GM18867 (cell line): ENCODE results near the gene SUFU.
"Not testable (repeated sequence)": the region's sequence is repeated elsewhere in the genome, so short reads cannot be mapped to it uniquely, and the experiment has no call there.

ENCODE experiments used
- ATAC-seq: cut with Tn5 transposase; IDR thresholded peaks from one replicate; pipeline ENCODE4 v1.9.1; 2021; ENCODE audit warnings: mild to moderate bottlenecking, moderate library complexity; ENCODE audit not compliant: unreplicated experiment

The SUFU gene

DNA sequence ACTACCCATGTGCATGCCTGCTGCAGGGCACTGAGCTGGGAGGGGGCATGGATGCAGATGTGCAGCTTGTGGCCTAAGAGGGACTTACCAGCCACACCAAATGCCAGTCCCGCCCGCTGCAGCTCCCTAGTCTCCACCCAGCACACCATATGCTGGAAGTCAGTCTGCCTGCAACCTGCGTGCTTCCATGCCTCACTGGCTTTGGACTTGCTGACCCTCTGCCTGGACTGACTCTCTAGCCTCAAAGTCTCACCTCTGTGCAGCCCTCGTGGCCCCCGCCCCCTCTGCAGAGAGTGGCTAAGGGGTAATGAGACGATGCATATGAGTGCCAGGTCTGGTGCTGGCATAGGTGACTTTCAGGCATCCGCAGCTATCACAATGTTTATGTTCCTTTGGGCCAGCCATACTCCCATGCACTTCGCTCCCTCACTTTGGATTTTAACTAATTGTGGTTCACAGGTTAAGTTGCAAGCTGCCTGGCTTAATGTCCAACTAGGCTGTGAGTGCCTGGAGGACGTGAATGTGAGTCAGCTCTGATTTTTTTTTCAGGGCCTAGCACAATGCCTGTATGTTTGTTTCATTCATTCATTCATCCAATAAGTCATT is 162.2 kb downstream of the SUFU start:
- no peak for ATAC-seq

DNA sequence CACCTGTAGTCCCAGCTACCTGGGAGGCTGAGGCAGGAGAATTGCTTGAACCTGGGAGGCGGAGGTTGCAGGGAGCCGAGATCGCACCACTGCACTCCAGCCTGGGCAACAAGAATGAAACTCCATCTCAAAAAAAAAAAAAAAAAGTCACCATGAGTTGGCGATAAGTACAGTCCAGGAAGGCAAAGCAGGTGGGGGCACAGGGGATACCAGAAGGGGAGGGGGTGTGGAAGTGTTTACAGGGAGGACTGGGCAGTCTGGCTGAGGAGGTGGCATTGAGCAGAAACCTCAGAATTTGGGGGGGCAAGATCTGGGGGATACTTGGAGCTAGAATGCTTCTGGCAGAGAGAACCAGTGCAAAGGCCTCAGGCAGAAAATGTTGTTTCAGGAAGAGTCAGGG is 163.6 kb downstream of the SUFU start:
- ATAC-seq, result not testable (repeated sequence)

DNA sequence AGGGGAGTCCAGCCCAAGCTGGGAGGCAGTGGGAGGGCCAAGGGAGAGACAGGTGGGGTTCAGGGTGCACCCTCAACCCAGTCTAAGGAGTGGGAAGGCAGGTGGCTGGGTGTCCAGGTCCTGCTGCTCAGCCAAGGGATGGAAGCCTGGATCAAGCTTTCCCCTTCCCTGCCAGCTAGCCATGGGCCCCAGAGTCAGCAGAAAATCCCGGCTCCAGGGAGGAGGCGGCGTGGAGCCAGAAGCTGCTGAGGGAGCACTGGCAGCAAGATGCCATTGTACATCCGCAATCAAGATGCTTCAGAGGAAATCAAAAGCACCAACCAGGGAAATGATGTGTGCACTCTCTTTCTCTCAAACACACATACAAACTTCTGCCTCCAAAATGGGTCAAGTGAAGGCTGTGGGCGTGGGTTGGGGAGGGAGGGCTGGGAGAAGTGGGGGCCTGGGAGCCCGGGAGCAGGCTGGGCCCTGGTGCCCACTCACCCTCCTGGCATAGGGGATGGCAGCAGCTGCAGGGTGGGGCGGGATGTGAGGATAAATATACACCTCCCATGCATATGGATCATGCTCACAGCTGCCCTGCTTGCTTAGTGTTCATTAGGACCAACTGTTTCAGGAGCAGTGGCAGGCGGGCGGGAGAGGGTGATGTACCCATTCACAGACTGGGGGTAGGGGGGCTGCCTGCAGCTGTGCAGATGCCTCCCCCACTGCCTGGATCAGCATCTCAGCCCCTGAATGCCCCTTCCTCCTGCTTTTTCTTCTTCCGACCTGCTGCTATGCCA is 164.7 kb downstream of the SUFU start:
- no peak for ATAC-seq

DNA sequence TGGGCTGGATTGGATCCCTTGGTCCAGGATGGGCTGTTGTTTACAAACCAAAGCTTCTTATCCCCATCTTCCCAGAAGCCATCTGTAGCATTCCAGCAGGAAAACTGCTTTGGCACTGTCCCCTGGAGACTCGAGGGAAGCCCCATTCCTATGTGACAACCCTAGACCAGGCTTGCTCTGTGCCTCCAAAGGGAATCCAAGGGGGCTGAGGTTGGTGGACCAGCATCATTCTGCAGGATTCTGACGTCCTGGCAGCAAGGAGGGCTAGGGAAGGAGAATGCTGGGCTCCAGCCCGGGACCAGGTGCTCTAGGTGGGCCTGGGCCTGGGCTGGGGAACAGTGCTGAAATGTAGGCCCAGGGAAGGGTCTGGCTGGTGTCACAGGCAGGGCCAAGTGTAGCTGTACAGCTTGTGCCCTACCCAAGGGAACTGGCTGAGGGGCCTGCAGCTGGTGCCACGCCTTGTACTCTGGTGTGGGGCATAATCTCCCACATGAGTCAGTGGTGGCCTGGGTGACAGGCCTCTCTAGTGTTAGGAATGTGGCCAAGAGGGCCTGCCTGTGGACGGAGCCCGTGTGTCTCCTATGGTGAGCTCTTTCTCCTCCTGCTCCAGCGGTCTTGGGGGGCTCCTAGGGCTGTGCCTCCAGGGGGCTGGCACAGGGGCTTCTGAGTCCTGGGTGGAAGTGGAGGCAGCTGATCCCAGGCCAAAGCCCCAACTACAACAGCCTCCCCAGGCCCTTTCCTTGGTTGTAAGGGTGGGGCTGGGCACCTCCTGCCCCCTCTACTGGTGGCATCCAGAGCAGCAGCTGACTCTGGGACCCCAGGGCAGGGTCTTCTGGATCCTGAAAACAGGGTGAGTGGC is 165.7 kb downstream of the SUFU start:
- ATAC-seq, result no peak

DNA sequence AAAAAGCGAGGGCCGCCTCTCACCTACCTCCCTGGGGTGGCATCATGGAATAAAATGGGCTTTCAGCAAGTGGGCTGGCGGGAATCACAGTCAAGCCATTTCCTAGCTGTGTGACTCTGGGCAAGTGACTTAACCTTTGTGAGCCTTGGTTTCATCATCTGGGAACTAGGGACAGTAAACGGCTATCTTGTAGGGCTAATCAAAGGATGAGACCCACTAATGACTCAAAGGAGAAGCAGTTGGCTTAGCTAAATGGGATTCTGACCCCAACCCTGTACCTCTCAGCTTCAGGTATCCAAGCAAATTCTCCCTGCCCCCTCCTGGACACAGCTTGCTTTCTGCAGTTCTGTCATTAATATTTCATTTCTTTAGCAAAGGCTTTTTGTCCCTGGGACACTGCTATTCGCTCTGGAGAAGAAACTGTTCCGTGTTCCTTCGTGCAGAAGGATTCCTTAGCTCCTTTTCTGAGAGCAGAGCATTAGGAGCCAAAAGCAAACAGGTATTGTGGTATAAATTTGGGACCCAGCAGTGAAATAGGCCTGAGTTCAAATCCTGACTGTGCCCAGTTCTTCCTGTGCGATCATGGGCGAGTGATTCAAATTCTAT is 166.4 kb downstream of the SUFU start:
- no peak for ATAC-seq

DNA sequence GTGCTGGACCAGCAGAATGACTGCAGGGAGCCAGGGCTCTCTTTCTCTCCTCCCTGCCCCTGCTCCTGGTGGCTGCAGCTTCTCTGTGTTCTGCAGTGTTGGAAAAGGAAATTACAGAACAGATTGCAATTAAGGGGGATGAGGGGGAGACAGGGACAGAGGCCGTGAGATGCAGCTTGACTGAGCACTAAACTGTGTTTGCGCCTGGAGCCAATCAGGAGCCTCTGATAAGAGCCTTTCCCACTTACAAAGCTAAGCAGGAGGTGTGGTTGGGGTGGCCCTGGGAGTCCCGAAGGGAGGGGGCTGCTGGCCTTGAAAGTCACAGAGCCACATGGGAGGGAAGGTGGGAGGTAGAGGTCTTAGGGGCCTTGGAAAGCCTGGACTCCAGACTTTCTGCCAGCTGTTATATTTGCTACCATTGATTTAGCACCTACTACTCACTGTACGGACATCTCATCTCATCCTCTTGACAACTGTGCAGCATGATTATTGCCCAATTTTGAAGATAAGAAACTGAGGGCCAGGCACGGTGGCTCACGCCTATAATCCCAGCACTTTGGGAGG is 167.2 kb downstream of the SUFU start:
- no peak for ATAC-seq

DNA sequence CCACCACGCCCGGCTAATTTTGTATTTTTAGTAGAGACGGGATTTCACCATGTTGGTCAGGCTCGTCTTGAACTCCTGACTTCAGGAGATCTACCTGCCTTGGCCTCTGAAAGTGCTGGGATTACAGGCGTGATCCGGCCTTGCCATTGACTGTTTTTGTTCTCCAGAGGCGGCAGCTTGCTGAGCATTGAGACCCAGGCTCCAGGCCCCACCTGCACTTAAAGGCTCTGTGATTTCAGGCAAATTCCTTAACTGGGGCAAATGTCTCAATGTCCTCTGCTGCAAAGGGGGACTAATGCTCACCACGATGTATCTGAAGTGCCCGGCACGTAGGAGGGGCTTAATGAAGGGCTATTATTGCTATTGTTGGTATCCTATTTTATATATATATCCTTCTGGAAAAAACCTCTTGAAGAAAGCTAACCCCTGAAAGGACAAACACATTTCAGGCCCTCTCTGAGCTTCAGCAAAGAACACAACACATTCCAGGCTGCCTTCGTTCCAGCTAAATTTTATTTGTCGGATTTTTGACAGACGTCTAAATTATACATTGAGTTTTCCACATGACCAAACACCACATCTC is 169.6 kb downstream of the SUFU start:
- no peak for ATAC-seq

DNA sequence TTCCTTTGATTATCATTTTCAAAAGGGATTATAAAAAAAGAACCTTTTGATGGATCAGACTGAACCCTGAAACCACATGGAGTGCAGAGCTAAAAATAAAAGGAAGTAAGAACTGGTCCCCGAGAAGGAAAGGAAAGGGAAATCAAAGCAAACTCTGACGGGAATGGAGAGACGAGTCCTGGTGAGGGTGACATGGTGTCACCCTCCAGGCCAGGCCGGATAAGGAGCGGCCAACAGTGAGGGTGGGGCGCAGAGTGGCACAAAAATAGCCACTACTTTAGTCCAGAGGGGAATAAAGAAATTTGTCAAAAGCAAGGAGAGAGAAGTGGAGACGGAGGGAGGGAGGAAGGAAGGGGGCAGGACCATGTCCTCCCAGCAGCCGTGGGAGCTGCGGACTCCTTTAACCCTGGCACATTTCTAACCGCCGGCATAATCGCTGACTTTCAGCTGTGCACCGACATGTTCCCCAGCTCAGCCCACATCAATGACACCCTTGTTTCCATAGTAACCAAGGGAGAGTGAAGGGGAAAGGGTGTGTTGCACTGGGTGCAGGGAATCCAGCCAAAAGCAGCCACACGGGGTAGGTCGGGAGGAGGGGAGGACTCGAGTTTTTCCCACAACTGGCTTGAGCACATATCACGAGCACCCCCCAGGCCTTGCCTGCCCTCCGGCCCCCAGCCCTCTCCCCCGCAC is 170.2 kb downstream of the SUFU start:
- ATAC-seq, result no peak

DNA sequence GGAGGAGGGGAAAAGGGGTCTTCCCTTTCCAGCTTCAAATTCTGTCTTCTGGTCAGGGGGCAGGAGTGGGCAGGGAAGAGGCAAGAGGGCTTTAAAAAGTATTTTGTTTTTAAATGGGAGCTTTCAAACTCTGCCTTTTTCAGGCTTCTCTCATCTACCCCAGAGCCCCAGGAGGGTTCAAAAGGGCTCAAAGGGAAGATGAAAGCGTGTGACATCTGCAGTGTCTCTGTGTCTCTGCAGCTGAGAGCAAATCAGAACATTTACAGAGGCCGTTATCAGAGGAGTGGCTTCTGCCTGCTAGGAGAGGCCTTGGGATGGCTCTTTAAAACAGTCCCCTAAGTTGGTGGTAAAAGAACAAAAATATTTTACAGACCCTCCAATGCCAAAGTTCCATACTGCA is 170.8 kb downstream of the SUFU start:
- no peak for ATAC-seq

DNA sequence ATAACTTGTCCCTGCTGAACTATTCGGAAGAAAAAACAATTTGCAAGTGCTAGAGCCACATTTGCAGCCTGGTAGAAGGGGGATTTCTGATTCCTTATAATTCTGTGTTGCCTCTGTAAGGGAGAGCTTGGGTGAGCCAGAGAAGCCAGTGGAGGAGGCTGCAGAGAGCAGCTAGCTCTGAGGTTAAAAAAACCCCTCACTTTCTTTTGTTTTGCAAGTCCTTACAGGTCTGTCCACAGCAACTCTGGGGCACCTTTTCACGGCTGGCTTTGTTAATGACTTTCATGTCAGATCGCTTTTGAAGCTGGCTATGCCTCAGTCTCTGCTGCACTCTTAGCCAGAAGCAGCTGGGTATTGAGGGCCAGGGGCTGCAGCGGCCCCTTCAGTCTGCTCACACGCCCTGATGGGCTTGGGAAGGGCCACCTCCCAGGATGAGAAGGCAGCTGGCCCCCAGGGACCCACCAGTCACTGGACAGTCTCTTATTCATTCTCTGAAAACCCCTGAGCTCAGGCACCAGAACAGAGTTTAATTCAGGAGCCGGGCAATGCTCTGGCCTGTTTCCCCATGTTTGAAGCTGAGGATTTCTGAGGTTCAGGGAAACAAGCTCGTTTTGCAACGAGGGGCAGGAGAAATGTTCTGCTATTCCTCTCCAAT is 171.4 kb downstream of the SUFU start:
- ATAC-seq, result no peak

DNA sequence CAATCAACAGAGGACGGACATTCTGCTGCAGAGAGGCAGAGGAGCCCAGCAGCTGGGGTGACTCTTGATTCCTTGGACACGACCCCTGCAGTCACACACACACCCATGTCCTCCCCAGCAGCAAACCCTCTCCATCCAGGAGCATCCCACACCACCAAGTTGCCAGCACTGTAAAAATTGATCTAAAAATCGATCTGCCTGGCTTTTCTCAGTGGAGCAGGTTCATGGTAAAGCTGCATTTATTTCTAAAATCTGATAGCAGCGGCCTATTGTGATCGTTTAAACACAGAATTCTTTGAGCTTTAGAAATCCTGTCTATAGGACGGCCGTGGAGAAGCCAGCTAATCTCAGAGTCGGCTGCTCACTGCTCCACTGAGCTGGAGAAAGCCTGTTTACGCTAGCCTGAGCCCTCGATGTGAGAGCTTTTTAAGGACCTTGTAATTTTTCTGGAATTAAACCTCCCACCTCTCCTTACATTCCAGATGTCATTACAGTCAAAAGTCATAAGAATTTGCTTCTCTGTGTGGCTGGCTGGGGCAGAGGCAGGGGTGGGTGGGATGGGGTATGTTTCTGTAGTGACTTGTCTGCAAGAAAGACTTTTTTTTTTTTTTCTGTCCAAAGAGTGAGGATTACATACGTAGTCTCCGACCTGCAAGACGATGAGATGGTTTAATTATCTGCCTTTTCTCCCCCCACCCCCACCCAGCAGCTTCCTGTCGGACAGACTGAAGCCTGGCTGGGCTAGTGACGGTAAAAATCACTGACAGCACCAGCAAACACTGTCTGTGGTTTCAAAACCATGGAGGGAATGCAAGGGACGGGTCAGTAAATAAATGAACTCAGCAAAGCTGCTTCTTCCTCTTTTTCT is 172.1 kb downstream of the SUFU start:
- no peak for ATAC-seq

DNA sequence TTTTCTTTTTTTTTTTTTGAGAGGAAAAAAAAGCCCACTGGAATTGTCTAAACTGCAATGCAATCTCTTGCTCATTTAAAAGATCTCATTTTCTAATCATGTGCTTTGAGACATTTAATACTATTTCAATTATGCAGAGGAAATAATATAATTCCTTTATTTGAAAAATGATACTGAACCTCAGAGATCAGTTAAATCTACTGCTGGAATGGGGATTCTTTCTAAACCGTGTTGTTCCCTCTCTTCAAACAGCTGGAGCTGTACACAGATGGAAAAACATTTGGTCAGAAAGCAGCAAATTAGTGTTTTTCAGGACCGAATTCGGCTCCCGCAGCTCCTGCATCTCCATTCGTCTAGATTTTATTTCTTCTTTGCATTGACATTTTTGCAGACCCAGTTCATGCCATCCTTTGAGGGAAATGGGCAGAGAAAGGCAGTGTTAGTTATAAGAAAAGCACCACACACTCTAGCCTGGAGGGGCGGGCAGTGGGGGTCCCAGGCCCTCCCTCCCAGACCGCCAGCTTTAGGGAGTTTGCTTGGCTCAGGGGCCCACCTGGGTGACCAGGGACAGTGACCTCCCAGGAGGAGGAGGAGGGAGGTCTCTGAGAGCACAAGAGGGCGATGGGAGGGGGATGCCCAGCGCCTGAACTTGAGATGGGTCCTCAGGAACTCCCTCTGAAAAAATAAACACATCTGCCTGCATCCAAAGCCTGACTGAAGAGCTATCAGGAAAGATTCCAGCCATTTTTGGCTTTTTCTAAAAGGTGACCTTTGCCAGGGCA is 173.0 kb downstream of the SUFU start:
- no peak for ATAC-seq

DNA sequence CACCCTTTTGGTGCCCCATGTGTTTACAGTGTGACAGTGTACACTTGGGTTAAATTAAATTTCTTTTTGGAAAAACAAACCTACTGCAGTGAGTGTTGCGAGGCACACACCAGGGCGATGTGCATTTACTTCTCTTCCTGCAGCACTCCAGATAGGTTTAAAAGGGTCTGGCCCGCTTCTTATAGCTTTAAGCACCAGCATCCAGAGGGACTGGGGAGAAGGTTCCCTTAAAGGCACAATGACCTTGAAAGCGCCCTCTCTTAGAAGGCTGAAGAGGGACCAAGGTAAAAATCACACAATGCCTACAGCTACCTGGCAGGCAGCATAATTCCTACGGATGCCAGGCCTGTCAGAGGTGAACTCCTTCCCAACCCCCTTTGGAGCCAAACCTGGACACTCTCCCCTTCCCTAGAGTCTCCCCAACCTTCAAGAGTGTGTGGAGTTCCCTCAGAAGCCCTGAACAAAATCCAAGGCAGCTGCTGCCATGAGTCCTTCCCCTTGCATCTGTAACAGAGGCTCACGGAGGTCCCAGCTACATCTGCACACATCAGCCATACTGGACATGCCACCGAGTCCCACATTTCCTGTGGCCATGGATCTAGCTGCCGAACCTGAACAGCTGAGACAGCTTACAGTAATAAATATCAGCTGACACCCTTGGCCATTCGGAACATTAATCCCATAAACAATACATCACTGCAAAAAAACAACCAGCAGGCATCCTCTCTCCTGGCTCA is 173.7 kb downstream of the SUFU start:
- ATAC-seq, result no peak

DNA sequence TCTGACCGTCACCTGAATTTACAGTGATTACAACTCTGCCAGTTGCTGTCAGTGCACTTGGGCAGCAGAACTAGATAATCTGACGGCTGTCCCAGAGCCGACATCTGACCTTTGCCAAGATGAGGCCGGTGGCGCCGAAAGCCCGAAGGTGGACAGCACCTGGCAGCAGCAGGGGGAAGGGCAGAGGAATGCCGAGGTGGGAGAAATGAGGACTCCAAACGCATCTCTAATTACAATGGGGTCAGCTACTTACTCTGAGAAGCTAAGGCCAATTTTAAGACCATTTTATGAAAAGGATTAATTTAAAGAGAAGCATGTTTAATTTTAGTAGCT is 174.3 kb downstream of the SUFU start:
- no peak for ATAC-seq

DNA sequence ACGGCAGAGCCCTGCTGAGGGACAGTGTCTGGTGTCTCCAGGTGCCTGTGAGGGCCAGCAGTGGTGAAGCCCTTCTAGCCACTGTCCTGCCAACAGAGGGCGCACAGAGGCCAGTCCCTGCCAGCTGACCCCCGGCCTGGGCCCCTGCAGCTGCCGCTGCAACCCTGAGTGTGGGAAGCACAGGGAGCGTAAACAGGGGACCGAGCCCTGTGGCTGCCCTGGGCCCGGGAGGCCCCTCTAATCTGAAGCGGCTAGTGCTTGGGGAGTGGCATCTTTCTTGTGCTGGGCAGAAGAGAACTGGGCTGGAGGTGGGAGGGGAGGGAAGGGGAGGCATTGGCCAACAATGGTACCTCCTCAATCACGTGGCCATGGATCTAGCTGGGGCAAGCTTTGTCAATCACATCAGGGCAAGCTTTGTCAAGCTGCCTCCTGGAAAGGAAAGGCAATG is 175.1 kb downstream of the SUFU start:
- no peak for ATAC-seq

DNA sequence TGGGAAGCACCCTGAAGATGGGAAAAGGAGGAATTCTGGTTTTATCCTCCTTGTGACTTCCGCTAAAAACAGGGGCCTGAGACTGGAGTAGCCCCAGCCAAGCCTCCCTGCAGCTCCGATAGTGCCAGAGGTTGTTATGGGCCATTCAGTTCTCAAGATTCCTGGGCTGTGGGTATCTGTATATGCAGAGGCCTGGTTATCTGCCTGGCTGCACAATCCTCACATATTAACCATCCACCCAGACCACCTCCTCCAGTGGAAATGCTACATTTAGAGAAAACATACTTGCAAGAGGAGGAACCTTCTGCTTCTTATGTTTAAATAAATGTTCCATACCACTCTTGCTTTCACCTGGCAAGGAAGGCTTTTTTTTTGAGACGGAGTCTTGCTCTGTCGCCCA is 175.8 kb downstream of the SUFU start:
- ATAC-seq, result no peak

DNA sequence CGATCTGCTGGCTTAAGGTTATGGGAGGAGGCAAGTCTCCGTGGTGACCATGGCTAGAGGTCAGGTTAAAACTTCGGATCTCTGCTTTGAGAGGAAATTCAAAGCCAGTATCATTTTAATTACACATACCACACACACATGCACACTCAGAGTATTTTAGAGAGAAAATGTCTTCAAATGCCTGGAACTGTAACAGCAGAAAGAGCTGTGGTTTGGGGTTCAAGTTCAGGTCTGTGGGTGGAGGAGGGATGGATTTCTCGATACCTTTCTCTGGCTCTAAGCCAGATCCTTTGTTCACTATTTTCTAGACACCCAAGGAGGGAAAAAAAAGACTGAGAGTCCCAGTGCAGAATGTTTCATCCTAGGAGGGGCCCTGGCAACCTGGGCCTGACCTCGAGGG is 177.9 kb downstream of the SUFU start:
- ATAC-seq, result no peak
